WERI-Rb-1 (cell line): Measurements from ENCODE around the gene ARID1B.

ENCODE experiments used
- DNase-seq: peaks from one replicate; pipeline ENCODE4 v3.0.0-alpha.2; 2020
- H3K27ac ChIP-seq: fragments of 250-450 bp; sonication (Bioruptor Pico); 2 replicates; pipeline ENCODE4 v1.5.1; 2020; ENCODE audit warnings: mild to moderate bottlenecking, moderate library complexity
- H3K27me3 ChIP-seq: fragments of 250-450 bp; sonication (Bioruptor Pico); 2 replicates; pipeline ENCODE4 v1.5.1; 2021; ENCODE audit warnings: mild to moderate bottlenecking, low read depth, moderate library complexity; ENCODE audit not compliant: insufficient read depth, severe bottlenecking
- H3K36me3 ChIP-seq: fragments of 250-450 bp; sonication (Bioruptor Pico); 2 replicates; pipeline ENCODE4 v1.5.1; 2020; ENCODE audit warnings: mild to moderate bottlenecking, moderate library complexity
- H3K4me3 ChIP-seq: 2 replicates; pipeline ENCODE4 v1.5.1; 2011; ENCODE audit warnings: low read depth, mild to moderate bottlenecking, control low read depth, low read length
- H3K9me3 ChIP-seq: fragments of 250-450 bp; sonication (Bioruptor Pico); 2 replicates; pipeline ENCODE4 v1.5.1; 2021; ENCODE audit warnings: mild to moderate bottlenecking, moderate library complexity; ENCODE audit not compliant: severe bottlenecking
- CTCF ChIP-seq: IDR thresholded peaks from 2 replicates; pipeline ENCODE4 v1.5.1; 2011; ENCODE audit warnings: low read depth, mild to moderate bottlenecking, control low read depth, inconsistent platforms, low read length

ARID1B gene

GRCh38 chr6:157096105-157096504, 318.9 kb downstream of the ARID1B start:
- H3K4me3 ChIP-seq = no peak overlapping the region
- H3K27me3 ChIP-seq = no peaks in the 10 kb centered on the region
- no peak overlapping the region for H3K27ac ChIP-seq
- DNase-seq = no peak
- H3K9me3 ChIP-seq = no peaks in the 10 kb centered on the region
- peaks cover 6% of the 10 kb centered on the region; the same call in 1 of the 2 replicates for H3K36me3 ChIP-seq
- TF ChIP-seq CTCF = no peak

GRCh38 chr6:157096522-157096921, 319.3 kb downstream of the ARID1B start:
- no peak for TF ChIP-seq CTCF
- Histone ChIP-seq H3K9me3 (no peaks in the 10 kb centered on the region), H3K27me3 (no peaks in the 10 kb centered on the region), H3K36me3 (peaks cover 6% of the 10 kb centered on the region; the same call in 1 of the 2 replicates), H3K4me3 (no peak overlapping the region), H3K27ac (no peak overlapping the region)
- DNase-seq = no peak

GRCh38 chr6:157097255-157097955, 320.2 kb downstream of the ARID1B start:
- Histone ChIP-seq H3K36me3 (peaks cover 6% of the 10 kb centered on the region; the same call in 1 of the 2 replicates), H3K9me3 (no peaks in the 10 kb centered on the region), H3K4me3 (no peak overlapping the region), H3K27ac (no peak overlapping the region), H3K27me3 (no peaks in the 10 kb centered on the region)
- peak; percentile 25 for DNase-seq
- TF ChIP-seq CTCF = no peak

GRCh38 chr6:157098999-157099398, 321.8 kb downstream of the ARID1B start:
- peaks cover 3% of the 10 kb centered on the region; the same call in 1 of the 2 replicates for H3K36me3 ChIP-seq
- no peak for DNase-seq
- no peak for TF ChIP-seq CTCF
- H3K9me3 ChIP-seq = no peaks in the 10 kb centered on the region
- H3K4me3 ChIP-seq = no peak overlapping the region
- no peaks in the 10 kb centered on the region for H3K27me3 ChIP-seq
- no peak overlapping the region for H3K27ac ChIP-seq

- peaks cover 3% of the 10 kb centered on the region; the same call in 1 of the 2 replicates for H3K36me3 ChIP-seq
- TF ChIP-seq CTCF = no peak
- no peak overlapping the region for H3K4me3 ChIP-seq
- no peaks in the 10 kb centered on the region for H3K27me3 ChIP-seq
- DNase-seq = no peak
- no peak overlapping the region for H3K27ac ChIP-seq
- H3K9me3 ChIP-seq = no peaks in the 10 kb centered on the region
Measured at GRCh38 chr6:157099912-157100593, 322.9 kb downstream of the ARID1B start.
